CD4-positive, CD25-positive, alpha-beta regulatory T cell (primary cell): ENCODE results near the gene ALAD. TPM values are rescaled to one million over a fixed set of nuclear protein-coding genes. Genes with fewer than 3 reads are reported as not detected.
"Not testable (repeated sequence)": the region's sequence is repeated elsewhere in the genome, so short reads cannot be mapped to it uniquely, and the experiment has no call there.

Source experiments
- ATAC-seq, 2 donors: fragments of 150-1000 bp; cut with Tn5 transposase; one replicate each; pipeline ENCODE4 v1.10.0; 2021; ENCODE audit warnings: low read depth in 2 of 2, moderate number of reproducible peaks in 2 of 2, moderate library complexity in 1 of 2
- DNase-seq, 3 donors: peaks; one replicate each; pipeline versions ENCODE4 v3.0.0 to v3.0.0-alpha.2; 2012 to 2022; ENCODE audit warnings: mixed read lengths in 1 of 3
- H3K27ac ChIP-seq: one replicate; pipeline ENCODE4 v1.7.0; 2013; ENCODE audit warnings: mild to moderate bottlenecking, low read length; ENCODE audit not compliant: insufficient read depth, poor library complexity, severe bottlenecking
- H3K27me3 ChIP-seq: one replicate; pipeline ENCODE4 v1.7.0; 2013; ENCODE audit warnings: low read length; ENCODE audit not compliant: control insufficient read depth, insufficient read depth
- H3K36me3 ChIP-seq: one replicate; pipeline ENCODE4 v1.7.0; 2013; ENCODE audit warnings: mild to moderate bottlenecking, low read length, moderate library complexity; ENCODE audit not compliant: control insufficient read depth, insufficient read depth
- H3K4me1 ChIP-seq: 2 replicates; pipeline ENCODE4 v1.7.0; 2013; ENCODE audit warnings: mild to moderate bottlenecking, low read length; ENCODE audit not compliant: insufficient read depth, control insufficient read depth, poor library complexity, severe bottlenecking
- H3K4me3 ChIP-seq: one replicate; pipeline ENCODE4 v1.7.0; 2013; ENCODE audit warnings: low read depth, mild to moderate bottlenecking, low read length, moderate library complexity
- H3K9me3 ChIP-seq, 2 experiments: 1 replicate in 1 of 2; 2 replicates in 1 of 2; pipeline ENCODE4 v1.7.0; 2013; ENCODE audit warnings: low read length in 2 of 2, mild to moderate bottlenecking in 1 of 2, moderate library complexity in 1 of 2; ENCODE audit not compliant: control insufficient read depth in 2 of 2
- H3K27ac Mint-ChIP-seq, 3 donors: one replicate each; pipeline ENCODE4 v1.8.0; 2020 to 2022; ENCODE audit warnings: mild to moderate bottlenecking in 3 of 3, mixed read lengths in 3 of 3, moderate library complexity in 2 of 3
- H3K27me3 Mint-ChIP-seq: one replicate; pipeline ENCODE4 v1.8.0; 2022; ENCODE audit warnings: mild to moderate bottlenecking, mixed read lengths
- H3K36me3 Mint-ChIP-seq: one replicate; pipeline ENCODE4 v1.8.0; 2020; ENCODE audit warnings: mixed read lengths
- H3K4me1 Mint-ChIP-seq, 4 donors: one replicate each; pipeline ENCODE4 v1.8.0; 2020 to 2022; ENCODE audit warnings: mixed read lengths in 4 of 4, mild to moderate bottlenecking in 1 of 4
- H3K4me3 Mint-ChIP-seq, 4 donors: one replicate each; pipeline ENCODE4 v1.8.0; 2020 to 2022; ENCODE audit warnings: mild to moderate bottlenecking in 4 of 4, mixed read lengths in 4 of 4, moderate library complexity in 3 of 4
- H3K9me3 Mint-ChIP-seq, 7 donors: one replicate each; pipeline ENCODE4 v1.8.0; 2020 to 2022; ENCODE audit warnings: mixed read lengths in 7 of 7, mild to moderate bottlenecking in 3 of 7, moderate library complexity in 2 of 7
- polyA plus RNA-seq, 4 donors: library from polyadenylated mRNA; unstranded; fragments of 300-500 nt; fragmentation: Illumina TruSeq; gene quantifications; one replicate each; pipeline ENCODE4 v1.2.3, GENCODE V29; 2021
- total RNA-seq: library from RNA; stranded (reverse); gene quantifications from one replicate; pipeline ENCODE4 v1.2.3, GENCODE V29; 2022

The ALAD gene
- total and polyA plus RNA-seq, 5 donors from 2014 or later, result 20.3 to 27.8 (median 21.8) TPM

DNA sequence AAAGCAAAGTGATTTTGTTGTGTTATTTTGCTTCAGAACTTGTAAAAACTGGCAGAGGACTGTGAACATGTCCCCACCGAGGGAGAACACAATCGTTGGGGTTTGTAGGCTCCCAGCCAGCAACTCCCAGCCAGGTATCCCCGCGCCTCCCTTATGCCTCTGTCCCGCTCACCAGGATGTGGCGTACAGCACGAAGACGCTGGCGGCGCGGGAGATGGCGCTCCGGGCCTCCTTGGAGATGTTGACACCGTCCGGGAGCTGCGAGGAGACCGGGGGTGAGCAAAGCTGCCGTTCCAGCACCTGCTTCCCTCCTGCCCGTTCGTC lies 8.8 kb upstream of the ALAD start:
- Mint-ChIP-seq H3K4me3 (peak overlapping the region; percentile 97 to 99 (median 98)), H3K4me1 (peaks cover 5 to 45% (median 27%) of the 10 kb centered on the region in 4 donors), H3K27ac (peak overlapping the region; percentile 99), H3K36me3 (peaks cover 19% of the 10 kb centered on the region), H3K9me3 (peaks cover 0 to 2% (median 0%) of the 10 kb centered on the region in 7 donors), H3K27me3 (peaks cover 5% of the 10 kb centered on the region)
- no peak for DNase-seq
- Histone ChIP-seq H3K36me3 (peaks cover 7% of the 10 kb centered on the region), H3K9me3 (no peaks in the 10 kb centered on the region), H3K27ac (peak overlapping the region; percentile 92), H3K4me3 (peak overlapping the region; percentile 100), H3K27me3 (no peaks in the 10 kb centered on the region), H3K4me1 (peaks cover 14% of the 10 kb centered on the region)
- peak in 1 of 2 donors; percentile 1 for ATAC-seq

DNA sequence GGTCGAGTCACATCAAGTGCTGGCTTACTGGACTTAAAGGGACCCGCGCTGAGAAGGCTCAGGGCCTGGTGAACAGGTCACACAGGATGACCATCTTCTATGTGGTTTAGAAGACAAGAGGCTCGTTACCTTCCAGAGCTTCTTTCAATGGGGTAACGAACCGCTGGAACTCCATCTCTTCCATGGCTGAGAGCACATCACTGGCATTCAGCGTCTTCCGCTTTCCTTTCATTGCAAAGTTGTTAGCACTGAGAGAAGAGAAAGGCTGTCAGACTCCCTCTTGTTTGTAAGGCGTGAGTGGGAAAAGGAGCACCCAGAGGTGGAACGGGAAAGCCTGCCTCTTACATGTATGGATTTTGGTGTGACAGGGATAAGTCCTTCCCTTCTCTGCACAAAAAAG lies 8.4 kb upstream of the ALAD start:
- no peaks in the 10 kb centered on the region for H3K9me3 ChIP-seq
- Mint-ChIP-seq H3K4me1 (peaks cover 5 to 47% (median 29%) of the 10 kb centered on the region in 4 donors), H3K27ac (peak overlapping the region; percentile 99), H3K9me3 (peaks cover 0 to 2% (median 0%) of the 10 kb centered on the region in 7 donors), H3K27me3 (peaks cover 5% of the 10 kb centered on the region), H3K36me3 (peaks cover 19% of the 10 kb centered on the region), H3K4me3 (peak overlapping the region; percentile 97 to 99 (median 98))
- H3K36me3 ChIP-seq, result peaks cover 7% of the 10 kb centered on the region
- peak overlapping the region; percentile 100 for H3K4me3 ChIP-seq
- H3K27ac ChIP-seq, result peak overlapping the region; percentile 92
- DNase-seq (no peak), ATAC-seq (no peak)
- H3K27me3 ChIP-seq, result no peaks in the 10 kb centered on the region
- peaks cover 14% of the 10 kb centered on the region for H3K4me1 ChIP-seq

DNA sequence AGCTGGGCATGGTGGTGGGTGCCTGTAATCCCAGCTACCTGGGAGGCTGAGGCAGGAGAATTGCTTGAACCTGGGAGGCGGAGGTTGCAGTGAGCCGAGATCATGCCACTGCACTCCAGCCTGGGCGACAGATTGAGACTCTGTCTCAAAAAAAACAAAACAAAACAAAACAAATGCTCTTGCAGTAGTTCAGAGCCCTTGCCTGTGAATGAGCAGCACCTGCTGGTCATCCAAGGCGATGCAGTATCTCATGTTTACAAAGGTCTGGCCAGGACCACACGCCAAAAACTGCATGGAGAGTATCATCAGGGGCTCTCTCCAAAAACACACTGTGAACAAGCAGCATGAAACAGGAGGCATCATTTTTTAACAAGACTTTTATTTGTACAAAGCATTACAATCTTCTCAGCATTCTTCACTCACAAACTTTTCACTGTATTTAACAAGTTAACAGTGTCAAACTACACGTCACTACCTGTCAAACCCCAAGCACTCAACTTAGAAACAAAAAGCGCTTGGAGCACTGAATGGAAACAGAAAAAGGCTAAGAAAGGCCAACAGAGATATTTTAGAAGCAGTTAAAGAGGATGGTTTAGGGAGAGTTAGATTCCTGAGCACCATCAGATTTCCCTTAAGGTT lies 5.9 kb upstream of the ALAD start:
- not testable (repeated sequence) for ATAC-seq, H3K27me3 ChIP-seq, H3K9me3 ChIP-seq, H3K36me3 ChIP-seq, H3K27me3 Mint-ChIP-seq, H3K9me3 Mint-ChIP-seq, H3K4me3 ChIP-seq
- Histone ChIP-seq H3K27ac (peak overlapping the region; percentile 17), H3K4me1 (peaks cover 14% of the 10 kb centered on the region)
- peak; percentile 49 to 81 (median 67) for DNase-seq
- Mint-ChIP-seq H3K4me3 (peak overlapping the region; percentile 67 to 88 (median 79)), H3K4me1 (peaks cover 5 to 48% (median 29%) of the 10 kb centered on the region in 4 donors), H3K27ac (peak overlapping the region; percentile 76 to 99 (median 90)), H3K36me3 (peaks cover 19% of the 10 kb centered on the region)

DNA sequence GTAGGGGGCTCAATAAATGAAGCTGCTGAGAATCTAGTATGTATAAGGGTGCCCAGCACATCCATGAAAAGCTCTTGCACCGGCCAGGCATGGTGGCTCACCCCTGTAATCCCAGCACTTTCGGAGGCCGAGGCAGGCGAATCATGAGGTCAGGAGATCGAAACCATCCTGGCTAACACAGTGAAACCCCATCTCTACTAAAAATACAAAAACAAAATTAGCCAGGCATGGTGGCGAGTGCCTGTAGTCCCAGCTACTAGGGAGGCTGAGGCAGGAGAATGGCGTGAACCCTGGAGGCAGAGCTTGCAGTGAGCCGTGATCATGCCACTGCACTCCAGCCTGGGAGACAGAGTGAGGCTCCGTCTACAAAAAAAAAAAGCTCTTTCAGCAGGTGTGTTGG lies 5.3 kb upstream of the ALAD start:
- not testable (repeated sequence) for H3K27ac ChIP-seq, H3K36me3 ChIP-seq, H3K4me3 ChIP-seq, H3K27me3 Mint-ChIP-seq, H3K27me3 ChIP-seq, H3K9me3 Mint-ChIP-seq, DNase-seq, H3K9me3 ChIP-seq, ATAC-seq
- peak overlapping the region in 2 of 4 donors; percentile 83 to 88 for H3K4me3 Mint-ChIP-seq
- peaks cover 19% of the 10 kb centered on the region for H3K36me3 Mint-ChIP-seq
- peak overlapping the region in 2 of 3 donors; percentile 90 to 99 for H3K27ac Mint-ChIP-seq
- H3K4me1 ChIP-seq, result peaks cover 16% of the 10 kb centered on the region
- H3K4me1 Mint-ChIP-seq, result peaks cover 11 to 54% (median 32%) of the 10 kb centered on the region in 4 donors

DNA sequence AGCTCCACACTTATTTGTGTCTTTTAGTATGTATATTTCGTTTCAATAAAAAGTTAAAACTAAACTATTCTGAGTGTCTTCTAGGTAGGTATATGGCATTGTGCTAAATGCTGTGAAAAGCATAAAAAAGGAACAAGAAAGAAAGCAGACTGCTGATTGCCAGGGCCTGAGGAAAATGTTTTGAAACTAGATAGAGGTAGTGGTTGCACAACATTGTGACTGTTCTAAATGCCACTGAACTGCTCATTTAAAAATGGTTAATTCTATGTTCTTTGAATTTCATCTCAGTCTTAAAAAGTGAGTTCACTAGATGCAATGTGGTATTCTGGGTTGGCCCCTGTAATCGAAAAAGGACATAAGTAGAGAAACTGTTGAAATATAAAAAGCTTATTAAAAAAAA lies 2.6 kb upstream of the ALAD start:
- Histone ChIP-seq H3K4me1 (peaks cover 25% of the 10 kb centered on the region), H3K27me3 (no peaks in the 10 kb centered on the region), H3K9me3 (no peaks in the 10 kb centered on the region), H3K27ac (no peak overlapping the region), H3K36me3 (peaks cover 7% of the 10 kb centered on the region), H3K4me3 (no peak overlapping the region)
- H3K4me1 Mint-ChIP-seq, result peaks cover 11 to 55% (median 32%) of the 10 kb centered on the region in 4 donors
- ATAC-seq (no peak), DNase-seq (no peak)
- no peaks in the 10 kb centered on the region for H3K9me3 Mint-ChIP-seq
- H3K27ac Mint-ChIP-seq, result no peak overlapping the region
- no peaks in the 10 kb centered on the region for H3K27me3 Mint-ChIP-seq
- H3K4me3 Mint-ChIP-seq, result peak overlapping the region in 1 of 4 donors; percentile 60
- H3K36me3 Mint-ChIP-seq, result peaks cover 12% of the 10 kb centered on the region

DNA sequence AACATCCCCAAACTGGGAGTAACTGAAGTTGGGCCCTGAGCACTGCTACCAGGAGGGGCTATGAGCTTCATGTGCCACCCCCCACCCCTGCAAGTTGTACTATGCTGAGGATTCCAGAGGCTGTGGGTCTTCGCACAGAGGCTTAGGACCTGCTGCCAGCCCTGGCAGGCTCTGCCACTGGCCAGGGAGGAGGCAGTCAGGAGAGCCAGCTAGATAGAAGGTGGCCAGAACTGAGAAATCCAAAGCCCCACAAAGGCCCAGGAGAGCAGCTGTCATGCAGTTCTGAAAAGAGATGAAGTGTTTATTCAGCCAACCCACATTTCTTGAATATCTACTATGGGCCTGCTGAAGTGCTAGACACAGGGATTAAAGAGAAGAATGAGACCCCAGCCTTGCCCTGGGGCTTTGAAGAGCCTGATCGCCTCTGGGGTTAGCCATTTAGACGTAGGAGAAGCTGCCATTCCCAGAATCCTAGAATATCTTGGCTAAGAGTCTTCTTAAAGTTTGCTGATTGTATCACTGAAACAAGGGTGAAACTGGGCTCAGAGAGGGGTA lies 1.4 kb downstream of the ALAD start:
- H3K9me3 Mint-ChIP-seq, result no peaks in the 10 kb centered on the region
- H3K36me3 Mint-ChIP-seq, result peaks cover 14% of the 10 kb centered on the region
- peaks cover 6 to 43% (median 29%) of the 10 kb centered on the region in 4 donors for H3K4me1 Mint-ChIP-seq
- peak overlapping the region; percentile 54 to 88 (median 59) for H3K27ac Mint-ChIP-seq
- Histone ChIP-seq H3K4me3 (no peak overlapping the region), H3K27ac (no peak overlapping the region), H3K27me3 (no peaks in the 10 kb centered on the region), H3K9me3 (no peaks in the 10 kb centered on the region), H3K4me1 (peaks cover 25% of the 10 kb centered on the region), H3K36me3 (no peaks in the 10 kb centered on the region)
- no peaks in the 10 kb centered on the region for H3K27me3 Mint-ChIP-seq
- H3K4me3 Mint-ChIP-seq, result peak overlapping the region; percentile 81 to 99 (median 84)
- DNase-seq (no peak), ATAC-seq (no peak)

DNA sequence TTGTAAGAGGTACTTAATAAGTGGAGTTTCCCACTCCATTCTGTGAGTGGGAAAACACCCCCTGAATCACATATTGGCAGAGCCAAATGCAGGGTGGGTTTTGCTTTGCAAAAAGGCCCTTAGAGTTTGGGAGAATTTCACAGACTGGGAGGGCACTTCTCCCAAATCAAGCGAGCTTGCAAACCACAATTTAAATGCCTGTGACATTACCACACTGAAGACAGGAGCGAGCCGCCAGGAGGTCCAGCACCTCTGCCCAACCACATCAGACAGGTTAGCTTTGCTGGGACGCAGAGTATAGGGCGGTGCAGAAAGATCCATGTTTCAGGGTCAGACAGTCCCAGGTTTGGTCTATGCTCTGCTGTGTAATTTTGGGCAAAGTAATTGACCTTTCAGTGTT lies 2.3 kb downstream of the ALAD start:
- Histone ChIP-seq H3K36me3 (no peaks in the 10 kb centered on the region), H3K9me3 (no peaks in the 10 kb centered on the region), H3K27ac (no peak overlapping the region), H3K4me1 (peaks cover 25% of the 10 kb centered on the region), H3K27me3 (no peaks in the 10 kb centered on the region), H3K4me3 (no peak overlapping the region)
- H3K9me3 Mint-ChIP-seq, result no peaks in the 10 kb centered on the region
- peak overlapping the region; percentile 81 to 99 (median 82) for H3K4me3 Mint-ChIP-seq
- peaks cover 14% of the 10 kb centered on the region for H3K36me3 Mint-ChIP-seq
- no peak for DNase-seq
- peak overlapping the region in 1 of 3 donors; percentile 54 for H3K27ac Mint-ChIP-seq
- H3K4me1 Mint-ChIP-seq, result peaks cover 6 to 43% (median 27%) of the 10 kb centered on the region in 4 donors
- no peaks in the 10 kb centered on the region for H3K27me3 Mint-ChIP-seq
- ATAC-seq, result no peak

DNA sequence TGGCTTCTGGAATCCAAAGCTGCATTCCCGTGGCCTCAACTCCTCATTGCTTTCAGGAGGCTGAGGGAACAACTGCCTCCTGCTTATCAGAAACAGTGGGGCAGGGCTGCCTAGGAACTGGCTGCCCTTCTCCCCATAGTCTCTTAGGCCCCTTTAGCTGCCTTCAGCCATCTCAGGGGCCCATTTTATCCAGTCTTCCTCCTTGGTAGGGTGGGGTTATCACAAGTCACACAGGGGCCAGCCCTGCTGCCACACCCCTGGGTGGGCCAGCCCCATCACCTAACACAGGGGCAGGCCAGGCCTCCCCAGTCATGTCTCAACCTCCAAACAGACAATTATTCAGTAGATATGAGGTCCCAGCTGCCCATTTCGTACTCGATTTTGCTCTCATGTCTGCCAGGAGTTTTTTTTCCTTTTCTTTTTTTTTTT lies 3.9 kb downstream of the ALAD start:
- H3K27ac Mint-ChIP-seq, result no peak overlapping the region
- H3K4me1 ChIP-seq, result peaks cover 25% of the 10 kb centered on the region
- no peak overlapping the region for H3K27ac ChIP-seq
- H3K9me3 Mint-ChIP-seq, result no peaks in the 10 kb centered on the region
- H3K27me3 ChIP-seq, result no peaks in the 10 kb centered on the region
- DNase-seq (no peak), ATAC-seq (no peak)
- peaks cover 11% of the 10 kb centered on the region for H3K36me3 ChIP-seq
- H3K36me3 Mint-ChIP-seq, result peaks cover 18% of the 10 kb centered on the region
- no peaks in the 10 kb centered on the region for H3K9me3 ChIP-seq
- peaks cover 6 to 43% (median 27%) of the 10 kb centered on the region in 4 donors for H3K4me1 Mint-ChIP-seq
- H3K4me3 ChIP-seq, result no peak overlapping the region
- H3K27me3 Mint-ChIP-seq, result no peaks in the 10 kb centered on the region
- H3K4me3 Mint-ChIP-seq, result peak overlapping the region in 2 of 4 donors; percentile 21 to 69
